Calu3 (cell line): ENCODE results near the gene KCNH4. TPM values are rescaled to one million over a fixed set of nuclear protein-coding genes. Genes with fewer than 3 reads are reported as not detected.

Source experiments
- BruUV-seq: library from RNA; stranded (reverse); fragments of 400-500 nt; replicated peaks from 2 replicates; lab custom pipeline; 2021; lab: Mats Ljungman, UMichigan
- CTCF ChIA-PET: fragments of 300-600 bp; sonication (Branson Sonifier 250); formaldehyde crosslinking; loops from one replicate; lab custom pipeline; 2022; ENCODE audit warnings: antibody characterized with exemption; lab: Charles Lee
- DNase-seq: peaks from one replicate; pipeline ENCODE4 v3.0.0; 2022
- H3K27ac Mint-ChIP-seq: one replicate; pipeline ENCODE4 v1.8.0; 2022; ENCODE audit warnings: mixed read lengths; ENCODE audit not compliant: unreplicated experiment
- H3K27me3 Mint-ChIP-seq: one replicate; pipeline ENCODE4 v1.8.0; 2022; ENCODE audit warnings: mixed read lengths; ENCODE audit not compliant: unreplicated experiment
- H3K36me3 Mint-ChIP-seq: one replicate; pipeline ENCODE4 v1.8.0; 2022; ENCODE audit warnings: mild to moderate bottlenecking, moderate library complexity, mixed read lengths; ENCODE audit not compliant: insufficient read depth, unreplicated experiment
- H3K4me1 Mint-ChIP-seq: one replicate; pipeline ENCODE4 v1.8.0; 2022; ENCODE audit warnings: mild to moderate bottlenecking, low read depth, mixed read lengths; ENCODE audit not compliant: unreplicated experiment
- H3K4me3 Mint-ChIP-seq: one replicate; pipeline ENCODE4 v1.8.0; 2022; ENCODE audit warnings: mild to moderate bottlenecking, low read depth, moderate library complexity, mixed read lengths; ENCODE audit not compliant: unreplicated experiment
- H3K9me3 Mint-ChIP-seq: one replicate; pipeline ENCODE4 v1.8.0; 2022; ENCODE audit warnings: low read depth, mixed read lengths; ENCODE audit not compliant: unreplicated experiment
- CTCF ChIP-seq: fragments of 200-600 bp; IDR thresholded peaks from one replicate; pipeline ENCODE4 v1.8.0; 2022; ENCODE audit warnings: antibody characterized with exemption; ENCODE audit not compliant: unreplicated experiment
- intact Hi-C: fragments of 100-400 bp; cut with micrococcal nuclease; formaldehyde crosslinking; loops from one replicate; pipeline ENCODE4 v1.10.0; 2022; ENCODE audit not compliant: unreplicated experiment
- total RNA-seq: library from RNA; stranded (reverse); gene quantifications from 2 replicates; pipeline ENCODE4 v1.2.3, GENCODE V29; 2022

Gene KCNH4
- total RNA-seq, 1 experiment from 2014 or later: not detected

DNA sequence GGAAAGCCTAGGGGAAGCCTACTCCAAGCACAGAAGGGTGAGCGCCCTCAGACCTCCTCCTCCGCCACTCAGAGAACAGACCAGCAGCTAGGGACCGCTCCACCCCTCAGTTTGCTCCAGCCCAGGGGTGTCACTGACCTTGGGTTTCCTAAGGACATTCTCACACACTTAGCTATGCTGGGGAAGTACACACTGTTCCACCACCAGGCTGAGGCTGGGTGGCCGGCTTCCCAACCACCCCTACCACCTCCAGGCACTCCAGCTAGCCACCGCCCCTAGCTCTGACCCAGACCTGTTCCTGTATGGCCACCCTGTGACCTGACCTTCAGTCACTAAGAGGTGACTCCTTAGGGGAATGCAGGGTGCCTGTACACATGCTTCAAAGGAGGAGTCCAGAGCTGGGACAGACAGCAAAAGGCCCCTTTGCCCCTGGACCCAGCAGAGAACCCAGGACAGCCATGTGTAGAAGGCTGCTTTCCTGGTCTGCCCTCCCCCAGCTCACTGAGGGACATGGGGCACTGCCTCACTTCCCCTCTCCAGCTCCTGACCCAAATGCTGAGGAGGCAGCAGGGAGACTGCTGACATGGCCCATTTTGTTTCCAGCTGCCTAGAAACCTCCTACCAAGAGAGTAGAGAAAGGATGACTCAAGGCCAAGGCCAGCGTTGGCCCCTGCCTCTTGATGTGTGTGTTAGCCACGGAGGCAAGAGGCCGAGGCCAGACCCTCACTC, 51.7 kb downstream of the KCNH4 start:
- no peak overlapping the region for H3K27ac Mint-ChIP-seq
- H3K27me3 Mint-ChIP-seq: no peaks in the 10 kb centered on the region
- intact Hi-C loops: no loop called here
- no peaks in the 10 kb centered on the region for H3K9me3 Mint-ChIP-seq
- no TSS peak for BruUV-seq
- no peak for DNase-seq
- TF ChIP-seq CTCF: no peak
- peaks cover 35% of the 10 kb centered on the region for H3K4me1 Mint-ChIP-seq
- peaks cover 72% of the 10 kb centered on the region for H3K36me3 Mint-ChIP-seq
- CTCF ChIA-PET: no interaction called here
- H3K4me3 Mint-ChIP-seq: no peak overlapping the region

DNA sequence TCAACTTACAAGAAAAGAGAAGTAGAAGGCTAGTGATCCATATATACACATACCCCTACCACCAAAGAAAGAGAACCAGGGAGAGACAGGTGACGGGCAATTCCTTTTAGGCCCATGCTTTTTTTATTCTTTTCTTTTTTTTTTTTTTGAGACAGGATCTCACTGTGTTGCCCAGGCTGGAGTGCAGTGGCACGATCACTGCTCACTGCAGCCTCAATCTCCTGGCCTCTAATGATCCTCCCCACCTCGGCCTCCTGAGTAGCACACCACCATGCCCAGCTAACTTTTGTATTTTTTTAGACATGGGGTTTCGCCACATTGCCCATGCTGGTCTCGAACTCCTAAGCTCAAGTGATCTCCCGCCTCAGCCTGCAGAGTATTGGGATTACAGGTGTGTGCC, 53.5 kb downstream of the KCNH4 start:
- no peak for DNase-seq
- Mint-ChIP-seq H3K27me3 (no peaks in the 10 kb centered on the region), H3K9me3 (no peaks in the 10 kb centered on the region), H3K27ac (no peak overlapping the region), H3K4me1 (peaks cover 18% of the 10 kb centered on the region), H3K4me3 (no peak overlapping the region), H3K36me3 (peaks cover 78% of the 10 kb centered on the region)
- TF ChIP-seq CTCF: no peak
- CTCF ChIA-PET: interaction anchor here (0.7 kb wide), 1 partner anchor 27 kb away, joined by 7 read pairs; no protein-coding TSS in a partner anchor
- BruUV-seq: no TSS peak
- intact Hi-C loops: no loop called here

GRCh38 chr17:42126836-42127235, 54.1 kb downstream of the KCNH4 start:
- no TSS peak for BruUV-seq
- Mint-ChIP-seq H3K4me3 (no peak overlapping the region), H3K36me3 (peaks cover 83% of the 10 kb centered on the region), H3K4me1 (peaks cover 16% of the 10 kb centered on the region), H3K9me3 (no peaks in the 10 kb centered on the region), H3K27me3 (no peaks in the 10 kb centered on the region), H3K27ac (no peak overlapping the region)
- intact Hi-C loops: no loop called here
- CTCF ChIA-PET: no interaction called here
- DNase-seq: no peak
- TF ChIP-seq CTCF: no peak

DNA sequence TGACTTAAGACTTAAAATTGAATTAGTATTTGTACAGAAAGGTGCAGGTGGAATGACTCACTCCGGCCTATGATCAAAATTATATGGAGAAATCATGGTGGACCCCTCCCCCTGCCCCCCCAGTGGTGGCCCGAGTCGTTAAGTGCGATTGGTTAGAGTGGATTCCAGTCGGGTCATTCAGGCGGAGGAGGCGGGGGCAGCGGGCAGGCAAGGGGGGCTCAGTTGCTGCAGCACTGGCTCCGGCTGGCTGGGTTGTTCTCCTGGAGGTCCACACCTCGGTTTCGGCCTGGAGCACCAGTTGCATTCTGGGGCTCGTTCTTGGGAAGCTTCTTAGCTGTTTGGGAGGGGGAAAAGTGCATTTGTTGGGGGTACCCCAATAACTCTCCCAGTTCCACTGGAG, 55.4 kb downstream of the KCNH4 start:
- BruUV-seq: no TSS peak
- no peak for TF ChIP-seq CTCF
- no peak overlapping the region for H3K27ac Mint-ChIP-seq
- no peak overlapping the region for H3K4me3 Mint-ChIP-seq
- H3K4me1 Mint-ChIP-seq: peaks cover 7% of the 10 kb centered on the region
- H3K9me3 Mint-ChIP-seq: no peaks in the 10 kb centered on the region
- no peak for DNase-seq
- CTCF ChIA-PET: no interaction called here
- H3K36me3 Mint-ChIP-seq: peaks cover 86% of the 10 kb centered on the region
- intact Hi-C loops: no loop called here
- H3K27me3 Mint-ChIP-seq: no peaks in the 10 kb centered on the region
